T-helper 17 cell (primary cell): ENCODE data around the gene SPARCL1. TPM values are rescaled to one million over a fixed set of nuclear protein-coding genes. Genes with fewer than 3 reads are reported as not detected.

Source experiments
- ATAC-seq: fragments of 150-1000 bp; cut with Tn5 transposase; 2 replicates; pipeline ENCODE4 v1.10.0; 2021; ENCODE audit warnings: mild to moderate bottlenecking, moderate library complexity
- DNase-seq, 3 donors: peaks; one replicate each; pipeline versions ENCODE4 v3.0.0 to v3.0.0-alpha.2; 2020 to 2021
- H3K9me3 ChIP-seq: one replicate; pipeline ENCODE4 v1.7.0; 2013; ENCODE audit warnings: low read length, mild to moderate bottlenecking; ENCODE audit not compliant: control insufficient read depth, poor library complexity, severe bottlenecking
- H3K27ac Mint-ChIP-seq: one replicate; pipeline ENCODE4 v1.8.0; 2022; ENCODE audit warnings: mild to moderate bottlenecking, moderate library complexity, mixed read lengths
- H3K27me3 Mint-ChIP-seq: one replicate; pipeline ENCODE4 v1.8.0; 2022; ENCODE audit warnings: mixed read lengths
- H3K36me3 Mint-ChIP-seq: one replicate; pipeline ENCODE4 v1.8.0; 2022; ENCODE audit warnings: low read depth, mixed read lengths
- H3K4me1 Mint-ChIP-seq: one replicate; pipeline ENCODE4 v1.8.0; 2022; ENCODE audit warnings: mild to moderate bottlenecking, mixed read lengths
- H3K4me3 Mint-ChIP-seq: one replicate; pipeline ENCODE4 v1.8.0; 2022; ENCODE audit warnings: mild to moderate bottlenecking, moderate library complexity, mixed read lengths
- total RNA-seq, 4 donors: library from RNA in 2 of 4; stranded (reverse) in 2 of 4; gene quantifications; one replicate each; pipeline ENCODE4 v1.2.3 and lab custom pipeline; 2022 to 2026

The SPARCL1 gene
- total RNA-seq, 2 donors from 2014 or later, result not detected

- no peaks in the 10 kb centered on the region for H3K36me3 Mint-ChIP-seq
- no peaks in the 10 kb centered on the region for H3K9me3 ChIP-seq
- no peaks in the 10 kb centered on the region for H3K4me1 Mint-ChIP-seq
- DNase-seq, result no peak
- no peak overlapping the region for H3K27ac Mint-ChIP-seq
- peaks cover 18% of the 10 kb centered on the region for H3K27me3 Mint-ChIP-seq
- no peak overlapping the region for H3K4me3 Mint-ChIP-seq
- ATAC-seq, result no peak
Observed at GRCh38 chr4:87530868-87531267, 1.7 kb upstream of the SPARCL1 start.

GRCh38 chr4:87530229-87530628, 1.1 kb upstream of the SPARCL1 start:
- Mint-ChIP-seq H3K27ac (no peak overlapping the region), H3K4me1 (no peaks in the 10 kb centered on the region), H3K36me3 (no peaks in the 10 kb centered on the region), H3K4me3 (no peak overlapping the region), H3K27me3 (peaks cover 18% of the 10 kb centered on the region)
- no peak for ATAC-seq
- no peaks in the 10 kb centered on the region for H3K9me3 ChIP-seq
- DNase-seq, result no peak

GRCh38 chr4:87527431-87528220, 1.6 kb downstream of the SPARCL1 start:
- no peaks in the 10 kb centered on the region for H3K9me3 ChIP-seq
- Mint-ChIP-seq H3K27ac (no peak overlapping the region), H3K4me3 (no peak overlapping the region), H3K4me1 (no peaks in the 10 kb centered on the region), H3K27me3 (peaks cover 9% of the 10 kb centered on the region), H3K36me3 (no peaks in the 10 kb centered on the region)
- ATAC-seq (no peak), DNase-seq (no peak)

- no peaks in the 10 kb centered on the region for H3K36me3 Mint-ChIP-seq
- ATAC-seq (no peak), DNase-seq (no peak)
- H3K9me3 ChIP-seq, result no peaks in the 10 kb centered on the region
- H3K4me3 Mint-ChIP-seq, result no peak overlapping the region
- H3K4me1 Mint-ChIP-seq, result no peaks in the 10 kb centered on the region
- no peak overlapping the region for H3K27ac Mint-ChIP-seq
- peaks cover 5% of the 10 kb centered on the region for H3K27me3 Mint-ChIP-seq
Observed at GRCh38 chr4:87525636-87526295, 3.4 kb downstream of the SPARCL1 start.

- H3K9me3 ChIP-seq, result no peaks in the 10 kb centered on the region
- H3K27ac Mint-ChIP-seq, result no peak overlapping the region
- H3K36me3 Mint-ChIP-seq, result no peaks in the 10 kb centered on the region
- H3K4me1 Mint-ChIP-seq, result no peaks in the 10 kb centered on the region
- H3K4me3 Mint-ChIP-seq, result no peak overlapping the region
- ATAC-seq (no peak), DNase-seq (no peak)
- no peaks in the 10 kb centered on the region for H3K27me3 Mint-ChIP-seq
Observed at GRCh38 chr4:87524456-87524855, 4.7 kb downstream of the SPARCL1 start.

- no peaks in the 10 kb centered on the region for H3K9me3 ChIP-seq
- Mint-ChIP-seq H3K27me3 (no peaks in the 10 kb centered on the region), H3K4me3 (no peak overlapping the region), H3K27ac (no peak overlapping the region), H3K4me1 (no peaks in the 10 kb centered on the region), H3K36me3 (no peaks in the 10 kb centered on the region)
- ATAC-seq, result no peak
- DNase-seq, result no peak
Observed at GRCh38 chr4:87523307-87523706, 5.9 kb downstream of the SPARCL1 start.

- Mint-ChIP-seq H3K4me3 (no peak overlapping the region), H3K27ac (no peak overlapping the region), H3K27me3 (no peaks in the 10 kb centered on the region), H3K36me3 (no peaks in the 10 kb centered on the region), H3K4me1 (no peaks in the 10 kb centered on the region)
- DNase-seq, result no peak
- no peak for ATAC-seq
- no peaks in the 10 kb centered on the region for H3K9me3 ChIP-seq
Observed at GRCh38 chr4:87521757-87522374, 7.3 kb downstream of the SPARCL1 start.

- H3K36me3 Mint-ChIP-seq, result no peaks in the 10 kb centered on the region
Observed at GRCh38 chr4:87521319-87521718, 7.9 kb downstream of the SPARCL1 start.

GRCh38 chr4:87517621-87518020, 11.6 kb downstream of the SPARCL1 start:
- Mint-ChIP-seq H3K36me3 (no peaks in the 10 kb centered on the region), H3K27me3 (no peaks in the 10 kb centered on the region), H3K4me3 (no peak overlapping the region), H3K27ac (no peak overlapping the region), H3K4me1 (no peaks in the 10 kb centered on the region)
- ATAC-seq, result no peak
- no peaks in the 10 kb centered on the region for H3K9me3 ChIP-seq
- no peak for DNase-seq

More at GRCh38 chr4:87521319-87521718, 7.9 kb downstream of the SPARCL1 start:
- H3K27ac Mint-ChIP-seq, result no peak overlapping the region
- H3K9me3 ChIP-seq, result no peaks in the 10 kb centered on the region
- no peak overlapping the region for H3K4me3 Mint-ChIP-seq
- DNase-seq, result no peak
- no peaks in the 10 kb centered on the region for H3K4me1 Mint-ChIP-seq
- H3K27me3 Mint-ChIP-seq, result no peaks in the 10 kb centered on the region
- ATAC-seq, result no peak

- no peak for DNase-seq
- no peak overlapping the region for H3K27ac Mint-ChIP-seq
- H3K36me3 Mint-ChIP-seq, result no peaks in the 10 kb centered on the region
- no peaks in the 10 kb centered on the region for H3K27me3 Mint-ChIP-seq
- no peaks in the 10 kb centered on the region for H3K9me3 ChIP-seq
- H3K4me3 Mint-ChIP-seq, result no peak overlapping the region
- no peak for ATAC-seq
- no peaks in the 10 kb centered on the region for H3K4me1 Mint-ChIP-seq
Observed at GRCh38 chr4:87516683-87517082, 12.5 kb downstream of the SPARCL1 start.

- no peak for DNase-seq
- Mint-ChIP-seq H3K4me1 (no peaks in the 10 kb centered on the region), H3K4me3 (no peak overlapping the region), H3K27ac (no peak overlapping the region), H3K27me3 (no peaks in the 10 kb centered on the region), H3K36me3 (no peaks in the 10 kb centered on the region)
- no peak for ATAC-seq
- H3K9me3 ChIP-seq, result no peaks in the 10 kb centered on the region
Observed at GRCh38 chr4:87512400-87512799, 16.8 kb downstream of the SPARCL1 start.

GRCh38 chr4:87511500-87511899, 17.7 kb downstream of the SPARCL1 start:
- H3K27ac Mint-ChIP-seq, result no peak overlapping the region
- no peaks in the 10 kb centered on the region for H3K9me3 ChIP-seq
- H3K4me3 Mint-ChIP-seq, result no peak overlapping the region
- no peak for DNase-seq
- H3K36me3 Mint-ChIP-seq, result no peaks in the 10 kb centered on the region
- no peaks in the 10 kb centered on the region for H3K27me3 Mint-ChIP-seq
- ATAC-seq, result no peak
- H3K4me1 Mint-ChIP-seq, result no peaks in the 10 kb centered on the region

- DNase-seq, result no peak
- H3K27ac Mint-ChIP-seq, result no peak overlapping the region
- H3K4me3 Mint-ChIP-seq, result no peak overlapping the region
- no peak for ATAC-seq
- H3K9me3 ChIP-seq, result no peaks in the 10 kb centered on the region
- H3K4me1 Mint-ChIP-seq, result no peaks in the 10 kb centered on the region
- H3K27me3 Mint-ChIP-seq, result no peaks in the 10 kb centered on the region
- H3K36me3 Mint-ChIP-seq, result no peaks in the 10 kb centered on the region
Observed at GRCh38 chr4:87510747-87511146, 18.4 kb downstream of the SPARCL1 start.
